Measurements from ENCODE around the gene LAMB1.

DNA sequence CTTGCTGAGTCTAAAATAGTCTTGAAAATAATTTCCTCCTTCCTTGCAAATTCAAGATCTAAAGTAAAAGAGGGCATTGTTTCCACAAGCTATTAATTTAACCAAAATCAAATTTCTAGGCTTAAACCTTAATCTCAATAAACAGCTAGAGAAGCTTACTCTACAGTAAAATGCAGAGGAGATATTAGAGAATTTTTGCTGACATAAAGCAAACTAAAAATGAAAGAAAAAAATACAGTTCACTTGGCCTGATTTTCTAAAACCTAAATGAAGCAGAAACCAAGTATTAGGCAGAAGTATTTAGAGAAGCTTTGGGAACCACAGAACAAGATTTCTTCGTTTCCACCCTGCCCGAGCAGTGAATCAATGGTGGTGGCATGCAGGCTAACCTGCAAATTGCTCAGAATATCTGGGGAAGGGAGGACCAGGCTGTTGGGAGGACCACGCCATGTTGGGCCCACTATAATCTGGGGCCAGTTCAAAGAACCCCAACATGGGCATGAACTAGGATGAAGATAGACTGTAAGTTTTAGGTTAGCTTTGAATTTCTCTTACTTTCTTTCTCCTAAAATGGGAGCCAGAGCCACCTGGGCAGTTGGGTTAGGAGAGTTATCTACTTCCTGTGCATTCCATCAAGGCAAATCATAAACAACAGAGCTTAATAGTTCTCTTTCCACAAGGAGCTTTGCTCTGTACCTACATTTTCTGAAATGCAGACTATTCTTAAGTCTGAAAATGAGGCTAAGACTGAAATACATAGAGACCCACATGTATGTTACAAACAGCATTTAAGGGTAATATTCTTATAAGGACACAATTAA is 4.1 kb downstream of the LAMB1 start:
- TF ChIP-seq, protein P1, sequence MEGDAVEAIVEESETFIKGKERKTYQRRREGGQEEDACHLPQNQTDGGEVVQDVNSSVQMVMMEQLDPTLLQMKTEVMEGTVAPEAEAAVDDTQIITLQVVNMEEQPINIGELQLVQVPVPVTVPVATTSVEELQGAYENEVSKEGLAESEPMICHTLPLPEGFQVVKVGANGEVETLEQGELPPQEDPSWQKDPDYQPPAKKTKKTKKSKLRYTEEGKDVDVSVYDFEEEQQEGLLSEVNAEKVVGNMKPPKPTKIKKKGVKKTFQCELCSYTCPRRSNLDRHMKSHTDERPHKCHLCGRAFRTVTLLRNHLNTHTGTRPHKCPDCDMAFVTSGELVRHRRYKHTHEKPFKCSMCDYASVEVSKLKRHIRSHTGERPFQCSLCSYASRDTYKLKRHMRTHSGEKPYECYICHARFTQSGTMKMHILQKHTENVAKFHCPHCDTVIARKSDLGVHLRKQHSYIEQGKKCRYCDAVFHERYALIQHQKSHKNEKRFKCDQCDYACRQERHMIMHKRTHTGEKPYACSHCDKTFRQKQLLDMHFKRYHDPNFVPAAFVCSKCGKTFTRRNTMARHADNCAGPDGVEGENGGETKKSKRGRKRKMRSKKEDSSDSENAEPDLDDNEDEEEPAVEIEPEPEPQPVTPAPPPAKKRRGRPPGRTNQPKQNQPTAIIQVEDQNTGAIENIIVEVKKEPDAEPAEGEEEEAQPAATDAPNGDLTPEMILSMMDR (IDR thresholded peaks at IDR 0.05): no peak
- TF ChIP-seq POLR2A (IDR thresholded peaks at IDR 0.05): no peak
